C4-2B (cell line): ENCODE results near the gene GPR12.

Source experiments
- CTCF ChIP-seq: fragments of 450-650 bp; conservative IDR thresholded peaks from 2 replicates; pipeline ENCODE4 v1.5.1; 2017; ENCODE audit warnings: mild to moderate bottlenecking
- ZFX ChIP-seq: fragments of 450-650 bp; IDR thresholded peaks from 2 replicates; pipeline ENCODE4 v1.6.1; 2017

- TF ChIP-seq CTCF (no peak), ZFX (no peak)
These were observed 18.7 kb upstream of the GPR12 start for GRCh38 chr13:26779321-26779720.
